Stimulated activated naive CD8-positive, alpha-beta T cell treated with anti-CD3 and anti-CD28 coated beads, Interleukin-15, Interleukin-2, amounts not matched to agents 100 U/mL and 50 U/mL, for 24 hours (primary cell): ENCODE results near the gene RAP1GAP2.
"Not testable (repeated sequence)": the region's sequence is repeated elsewhere in the genome, so short reads cannot be mapped to it uniquely, and the experiment has no call there.

Source experiments
- ATAC-seq: fragments of 150-1000 bp; cut with Tn5 transposase; one replicate; pipeline ENCODE4 v1.10.0; 2021
- DNase-seq: peaks from one replicate; pipeline ENCODE4 v3.0.0; 2021

Gene RAP1GAP2

GRCh38 chr17:3025421-3026124 is 229.3 kb downstream of the RAP1GAP2 start:
- DNase-seq (no peak), ATAC-seq (no peak)

DNA sequence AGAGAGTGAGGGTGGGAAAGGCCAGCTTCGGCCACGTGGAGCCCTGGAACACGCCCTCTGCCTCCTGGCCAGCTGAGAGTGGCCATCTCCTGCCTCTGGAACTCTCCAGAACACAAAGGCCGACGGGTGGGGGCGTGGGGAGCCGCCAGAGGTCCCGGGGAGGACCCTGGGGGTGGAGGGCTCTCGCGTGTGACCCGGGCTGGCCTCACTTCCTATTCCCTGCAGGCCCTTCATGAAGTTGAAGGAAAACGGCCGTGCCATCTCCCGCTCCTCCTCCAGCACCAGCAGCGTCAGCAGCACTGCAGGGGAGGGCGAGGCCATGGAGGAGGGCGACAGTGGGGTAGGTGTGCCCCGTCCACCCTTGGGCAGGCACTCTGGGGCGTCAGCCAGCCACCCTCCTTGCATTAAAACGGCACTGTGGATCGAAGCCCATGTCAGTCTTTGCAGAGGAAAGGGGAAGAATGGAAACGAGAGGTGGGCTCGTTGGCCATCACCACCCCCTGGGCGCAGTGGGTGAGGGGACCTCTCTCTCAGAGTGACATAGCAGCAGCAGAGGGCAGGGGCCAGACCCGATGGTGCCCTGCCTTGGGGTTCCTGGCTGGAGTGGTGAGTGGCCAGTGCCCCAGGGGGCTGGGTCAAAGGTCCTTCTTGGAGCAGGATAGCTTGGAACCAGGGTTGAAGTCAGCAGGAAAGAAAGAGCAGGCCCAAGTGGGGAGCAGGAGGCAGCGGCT is 230.1 kb downstream of the RAP1GAP2 start:
- DNase-seq = no peak
- ATAC-seq = no peak

GRCh38 chr17:3026856-3027751 is 230.9 kb downstream of the RAP1GAP2 start:
- no peak for DNase-seq
- ATAC-seq = no peak

GRCh38 chr17:3027786-3028532 is 231.7 kb downstream of the RAP1GAP2 start:
- ATAC-seq = no peak
- DNase-seq = no peak

DNA sequence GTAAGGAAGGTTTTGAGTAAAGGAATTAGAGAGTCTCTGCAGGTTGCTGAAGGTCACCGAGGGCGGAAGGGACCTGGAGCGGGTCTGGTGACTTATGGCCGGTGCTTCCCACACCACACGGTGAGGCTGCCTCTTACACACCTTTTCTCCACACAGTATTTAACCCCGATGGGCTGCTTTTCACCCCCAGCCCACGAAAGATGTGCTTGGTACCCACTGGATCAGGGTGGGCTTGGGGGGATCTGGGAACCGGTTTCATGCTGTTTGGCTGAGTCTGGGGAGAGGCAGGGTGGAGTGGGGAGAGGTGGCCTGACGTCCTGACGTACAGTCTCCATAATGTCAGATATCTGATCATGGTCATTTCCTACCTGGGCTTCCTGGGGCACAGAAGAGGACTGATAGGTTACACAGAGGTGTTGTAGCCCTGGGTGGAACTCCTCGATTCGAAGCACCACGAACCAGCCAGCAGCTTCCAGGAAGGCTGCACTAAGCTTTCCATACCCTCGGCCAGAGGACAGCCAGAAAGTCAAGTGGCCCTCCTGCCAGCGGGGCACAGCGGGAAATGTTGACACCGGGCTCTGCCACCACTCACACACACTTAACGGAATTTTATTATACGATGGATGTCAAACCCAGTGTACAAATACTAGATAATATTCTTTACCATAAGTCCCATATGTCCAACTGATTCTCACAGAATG is 233.1 kb downstream of the RAP1GAP2 start:
- DNase-seq (no peak), ATAC-seq (no peak)

DNA sequence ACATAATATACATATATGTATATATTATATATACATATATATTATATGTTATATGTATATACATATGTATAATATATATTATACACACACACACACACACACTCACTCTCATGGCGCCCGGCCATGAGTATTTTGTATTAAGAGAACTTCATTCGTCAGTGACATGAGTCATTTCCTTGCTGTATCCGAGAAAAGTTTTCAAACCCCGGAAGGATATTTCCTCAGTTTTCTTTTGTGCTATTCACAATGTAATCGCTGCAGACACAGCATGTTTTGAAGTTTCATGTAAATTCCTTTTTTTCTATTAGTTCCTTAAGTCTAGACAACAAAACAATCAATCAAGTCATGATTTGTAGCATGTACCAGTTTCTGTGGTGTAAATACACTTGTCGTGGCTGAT is 233.9 kb downstream of the RAP1GAP2 start:
- no peak for ATAC-seq
- no peak for DNase-seq

GRCh38 chr17:3030852-3031470 is 234.7 kb downstream of the RAP1GAP2 start:
- not testable (repeated sequence) for DNase-seq, ATAC-seq

GRCh38 chr17:3032258-3033247 is 236.3 kb downstream of the RAP1GAP2 start:
- DNase-seq (no peak), ATAC-seq (no peak)

GRCh38 chr17:3033248-3033640 is 237.0 kb downstream of the RAP1GAP2 start:
- no peak for DNase-seq
- ATAC-seq = no peak

DNA sequence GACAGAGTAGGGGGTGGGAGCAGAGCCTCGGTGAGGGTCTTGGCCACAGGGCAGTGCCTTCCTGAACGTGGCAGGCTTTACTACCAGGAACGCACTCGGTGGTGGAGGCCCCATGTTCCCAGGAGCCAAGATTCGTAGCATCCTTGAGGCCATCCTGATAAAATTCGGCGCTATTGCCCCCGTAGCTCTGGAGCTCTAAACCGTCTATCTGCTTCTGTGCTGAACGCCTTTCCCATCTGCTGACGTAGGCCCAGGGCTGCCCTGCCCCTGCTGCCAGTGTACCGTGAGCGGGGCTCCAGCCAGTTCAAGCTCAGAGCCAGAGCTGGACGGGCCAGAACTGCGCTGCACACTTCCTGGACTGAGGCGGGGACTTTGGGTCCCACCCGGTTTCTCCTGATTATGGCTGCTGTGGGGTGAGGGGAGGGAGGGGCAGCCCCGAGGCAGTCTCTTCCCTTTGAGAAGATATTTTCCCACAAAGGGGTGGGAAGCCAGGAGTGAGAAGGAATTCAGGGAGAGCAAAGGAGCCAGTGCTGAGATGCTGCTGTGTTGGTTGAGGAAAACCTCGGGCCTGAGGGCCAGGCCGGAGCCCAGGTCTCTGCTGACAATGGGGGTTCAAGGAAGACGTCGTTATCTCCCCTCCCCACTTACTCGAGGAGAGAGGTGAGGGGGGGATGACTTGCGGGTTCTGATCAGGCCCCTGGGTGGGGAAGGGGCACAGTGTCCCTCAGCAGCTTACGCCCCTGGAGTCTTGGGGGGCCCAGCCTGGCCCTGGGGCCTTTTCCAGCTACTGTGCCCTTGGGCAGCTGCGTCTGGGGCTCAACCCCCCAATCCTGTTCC is 237.7 kb downstream of the RAP1GAP2 start:
- ATAC-seq = no peak
- no peak for DNase-seq

GRCh38 chr17:3034578-3034920 is 238.3 kb downstream of the RAP1GAP2 start:
- no peak for DNase-seq
- no peak for ATAC-seq

DNA sequence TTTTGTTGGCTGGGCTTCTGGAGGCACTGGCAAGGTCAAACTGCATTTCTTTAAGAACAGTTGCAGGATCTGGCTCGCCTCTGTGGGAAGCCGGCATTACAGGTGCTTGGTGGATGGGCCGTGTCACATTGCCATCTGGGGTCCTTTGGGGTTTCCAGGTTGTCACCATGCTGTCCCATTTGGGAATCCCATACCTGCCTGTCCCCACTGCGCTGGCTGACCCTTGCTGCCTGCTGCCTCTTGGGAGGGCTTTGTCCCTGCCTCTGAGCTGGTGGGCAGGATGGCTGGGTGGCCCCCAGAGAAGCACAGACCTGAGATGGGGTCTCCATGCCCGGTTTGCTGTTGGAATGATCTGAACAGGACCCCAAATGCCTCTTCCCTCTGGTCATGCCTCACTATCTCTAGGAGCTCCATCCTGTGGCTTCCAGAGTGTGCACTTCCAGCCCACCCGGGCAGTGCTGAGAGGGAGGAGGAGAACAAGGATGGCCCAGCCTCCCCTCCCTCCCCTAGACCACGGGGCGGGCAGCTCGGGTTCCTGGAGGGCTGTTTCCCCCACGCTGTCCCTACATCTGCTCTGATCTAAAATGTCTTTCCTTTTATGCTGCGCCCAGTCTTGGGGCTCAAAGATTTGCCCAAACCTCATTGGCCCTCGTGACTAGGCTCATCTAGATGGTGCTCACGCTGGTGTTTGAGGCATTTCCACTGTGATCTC is 239.2 kb downstream of the RAP1GAP2 start:
- no peak for DNase-seq
- no peak for ATAC-seq

DNA sequence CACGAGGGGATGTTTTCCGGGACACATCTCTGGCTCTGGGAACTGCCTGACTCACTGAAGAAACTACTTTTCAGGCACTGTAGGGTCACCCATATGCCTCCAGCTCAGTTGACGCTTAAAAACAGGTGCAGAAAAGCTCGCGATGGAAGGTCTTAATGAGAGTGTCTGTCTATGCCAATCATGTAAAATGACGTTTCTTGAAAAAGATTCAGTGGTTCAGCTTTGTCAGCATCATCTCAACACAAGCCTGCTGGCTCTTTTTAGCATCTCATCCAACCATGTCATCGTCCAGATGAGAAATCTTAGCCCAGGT is 239.7 kb downstream of the RAP1GAP2 start:
- no peak for DNase-seq

GRCh38 chr17:3036800-3037199 is 240.6 kb downstream of the RAP1GAP2 start:
- no peak for ATAC-seq
- DNase-seq = no peak

More for the DNA sequence above, 239.7 kb downstream of the RAP1GAP2 start:
- ATAC-seq = no peak

- DNase-seq (no peak), ATAC-seq (no peak)
These were observed 241.0 kb downstream of the RAP1GAP2 start for GRCh38 chr17:3037259-3037658.

GRCh38 chr17:3038941-3039340 is 242.7 kb downstream of the RAP1GAP2 start:
- DNase-seq = no peak
- no peak for ATAC-seq

DNA sequence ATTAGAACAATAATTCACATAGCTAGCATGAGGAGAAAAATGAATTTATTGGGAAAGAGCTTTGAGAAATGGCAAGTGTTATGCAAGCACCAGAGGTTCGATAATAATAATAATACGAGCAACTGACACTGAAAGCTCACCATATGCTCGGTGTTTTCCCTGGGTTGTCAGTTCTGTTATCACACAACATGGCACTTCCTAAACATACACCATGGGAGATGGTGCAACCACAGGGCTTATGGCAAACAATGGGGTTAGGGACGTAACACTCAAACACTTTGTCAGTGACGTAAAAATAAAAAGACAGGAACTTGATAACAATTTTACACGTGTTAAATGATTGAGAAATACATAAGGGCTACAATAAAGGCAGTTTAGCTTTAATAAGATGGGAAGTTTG is 243.5 kb downstream of the RAP1GAP2 start:
- ATAC-seq (no peak), DNase-seq (no peak)

GRCh38 chr17:3040882-3041281 is 244.6 kb downstream of the RAP1GAP2 start:
- no peak for ATAC-seq
- DNase-seq = no peak
